ENCODE measurements around the gene ALDH1A3. TPM values are rescaled to one million over a fixed set of nuclear protein-coding genes. Genes with fewer than 3 reads are reported as not detected.
A peak's percentile ranks its signal among the peaks of the same experiment; 100 is the strongest.

ALDH1A3 gene
- total RNA-seq, 1 experiment from 2014 or later: 14.0 TPM

- H3K36me3 Mint-ChIP-seq: no peaks in the 10 kb centered on the region
- ATAC-seq (no peak), DNase-seq (ENCODE audit: low spot score) (no peak)
- TF ChIP-seq MLX (CRISPR knock-in tag; IDR thresholded peaks at IDR 0.05): no peak
- H3K27me3 Mint-ChIP-seq (ENCODE audit: low read depth): no peaks in the 10 kb centered on the region; the same call in 1 of the 2 replicates
- H3K4me1 Mint-ChIP-seq: peaks cover 25% of the 10 kb centered on the region
- no peaks in the 10 kb centered on the region for H3K9me3 Mint-ChIP-seq
- ChIA-PET CTCF (interaction anchor here (0.8 to 5.4 kb wide), 4 partner anchors 10 to 330 kb away, joined by 3 to 43 read pairs (median 16); partner anchors contain the start of gene LRRK1), POLR2A (no interaction called here)
- no peak overlapping the region for H3K4me3 Mint-ChIP-seq
- no peak overlapping the region for H3K27ac Mint-ChIP-seq
These were observed 49.1 kb downstream of the ALDH1A3 start for GRCh38 chr15:100928632-100929280.

- Mint-ChIP-seq H3K36me3 (no peaks in the 10 kb centered on the region), H3K4me3 (no peak overlapping the region), H3K27me3 (ENCODE audit: low read depth) (no peaks in the 10 kb centered on the region), H3K4me1 (peaks cover 26% of the 10 kb centered on the region), H3K9me3 (no peaks in the 10 kb centered on the region), H3K27ac (no peak overlapping the region; the same call in 1 of the 2 replicates)
- DNase-seq (ENCODE audit: low spot score): no peak
- ATAC-seq: peak; percentile 17
- ChIA-PET POLR2A (no interaction called here), CTCF (interaction anchor here (2.3 to 5.4 kb wide), 3 partner anchors 11 to 78 kb away, joined by 10 to 43 read pairs (median 23); partner anchors contain the start of gene LRRK1)
- TF ChIP-seq AFF4 (CRISPR knock-in tag; IDR thresholded peaks at IDR 0.05; ENCODE audit: borderline replicate concordance) (no peak), MAX (CRISPR knock-in tag; IDR thresholded peaks at IDR 0.05) (no peak), ZBTB43 (CRISPR knock-in tag; IDR thresholded peaks at IDR 0.05) (no peak), USF1 (CRISPR knock-in tag; IDR thresholded peaks at IDR 0.05) (no peak), E2F5 (CRISPR knock-in tag; IDR thresholded peaks at IDR 0.05) (no peak), ZNF138 (CRISPR knock-in tag; conservative IDR thresholded peaks at IDR 0.05) (no peak), TP53 (CRISPR knock-in tag; IDR thresholded peaks at IDR 0.05) (no peak), PREB (CRISPR knock-in tag; IDR thresholded peaks at IDR 0.05; ENCODE audit: borderline replicate concordance) (no peak), CBFB (CRISPR knock-in tag; IDR thresholded peaks at IDR 0.05; ENCODE audit: low read depth) (no peak), TEAD1 (CRISPR knock-in tag; IDR thresholded peaks at IDR 0.05) (no peak)
These were observed 50.0 kb downstream of the ALDH1A3 start for GRCh38 chr15:100929641-100930042.
